NCI-H526 (cell line): Measurements from ENCODE around the gene DISP2.

ENCODE experiments used
- DNase-seq, 2 experiments: peaks; one replicate each; lab custom pipeline; 2025; lab: John Stamatoyannopoulos, UW

DISP2 gene

GRCh38 chr15:40389824-40390595 is 32.0 kb downstream of the DISP2 start:
- DNase-seq: no peak

DNA sequence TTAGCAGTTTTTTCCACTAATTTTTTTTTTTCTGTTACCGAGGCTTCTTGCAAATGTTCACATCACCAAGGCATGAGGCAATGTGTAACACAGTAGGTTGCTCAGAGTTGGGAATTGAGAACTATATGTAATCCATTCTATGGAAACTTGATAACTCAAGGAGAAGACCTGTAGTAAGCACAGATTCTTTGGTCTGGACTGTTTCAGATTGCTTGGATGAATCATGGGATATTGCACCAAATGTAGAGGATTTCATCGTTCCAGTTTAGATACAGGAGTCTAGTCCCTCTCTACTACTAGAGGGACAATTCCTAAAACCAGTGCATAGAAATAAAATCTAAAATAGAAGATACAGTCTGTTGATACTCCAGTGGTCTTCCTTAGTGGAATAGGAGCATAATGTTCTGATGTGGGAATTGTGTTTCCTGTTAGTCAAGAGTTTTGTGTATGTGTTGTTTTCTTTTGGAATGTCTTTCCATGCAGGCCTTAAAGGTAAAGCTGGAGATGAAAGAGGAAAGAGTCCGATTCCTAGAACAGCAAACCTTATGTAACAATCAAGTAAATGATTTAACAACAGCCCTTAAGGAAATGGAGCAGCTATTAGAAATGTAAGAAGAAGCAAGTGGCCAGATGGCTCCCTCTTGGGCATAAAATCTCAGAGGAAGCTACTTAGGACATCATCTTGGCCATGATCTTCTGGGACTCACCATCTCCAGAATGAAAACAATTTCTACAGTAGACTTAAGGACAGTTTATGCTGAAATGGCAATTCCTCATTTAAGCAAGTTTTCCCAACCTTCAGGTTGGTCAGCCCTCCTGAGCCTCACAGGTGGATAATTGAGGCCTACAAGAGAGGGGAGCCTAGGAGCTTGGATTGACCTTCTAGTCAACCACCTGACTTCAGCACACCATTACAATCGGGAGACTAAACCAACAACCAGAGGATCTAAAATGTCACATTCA is 35.2 kb downstream of the DISP2 start:
- DNase-seq: no peak

- DNase-seq: no peak
These were observed 39.8 kb downstream of the DISP2 start for GRCh38 chr15:40397688-40398412.

DNA sequence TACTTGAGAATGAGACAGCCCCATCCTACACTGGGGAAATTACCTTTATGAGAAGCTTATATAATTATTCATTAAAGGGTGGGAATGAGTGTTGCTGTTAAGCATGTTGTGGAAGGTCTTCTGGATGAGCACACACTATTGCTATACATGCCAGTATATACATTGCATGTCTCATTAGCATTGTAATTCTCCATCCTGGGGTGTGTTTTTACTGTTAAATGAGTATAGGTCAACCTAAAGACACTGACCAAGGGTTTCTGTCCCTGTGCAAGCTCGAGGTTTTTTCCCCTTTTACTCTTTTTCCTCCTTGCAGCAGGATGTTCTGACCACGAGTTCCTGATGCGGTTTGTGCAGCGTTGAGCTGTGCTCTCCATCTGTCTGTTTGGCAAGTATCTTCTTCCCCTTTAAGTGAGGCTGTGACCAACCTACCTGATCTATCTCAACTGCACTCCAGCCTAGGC is 40.4 kb downstream of the DISP2 start:
- DNase-seq: no peak

DNA sequence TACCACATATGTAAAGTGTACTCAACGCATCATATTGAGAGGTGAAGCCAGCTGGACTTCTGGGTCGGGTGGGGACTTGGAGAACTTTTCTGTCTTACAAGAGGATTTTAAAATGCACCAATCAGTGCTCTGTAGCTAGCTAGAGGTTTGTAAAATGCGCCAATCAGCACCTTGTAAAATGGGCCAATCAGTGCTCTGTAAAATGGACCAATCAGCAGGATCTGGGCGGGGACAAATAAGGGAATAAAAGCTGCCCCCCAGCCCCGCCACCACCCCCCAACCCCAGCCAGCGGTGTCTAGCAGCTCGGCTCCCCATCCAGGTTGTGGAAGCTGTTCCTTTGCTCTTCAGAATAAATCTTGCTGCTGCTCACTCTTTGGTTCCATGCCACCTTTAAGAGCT is 41.4 kb downstream of the DISP2 start:
- DNase-seq: no peak

DNA sequence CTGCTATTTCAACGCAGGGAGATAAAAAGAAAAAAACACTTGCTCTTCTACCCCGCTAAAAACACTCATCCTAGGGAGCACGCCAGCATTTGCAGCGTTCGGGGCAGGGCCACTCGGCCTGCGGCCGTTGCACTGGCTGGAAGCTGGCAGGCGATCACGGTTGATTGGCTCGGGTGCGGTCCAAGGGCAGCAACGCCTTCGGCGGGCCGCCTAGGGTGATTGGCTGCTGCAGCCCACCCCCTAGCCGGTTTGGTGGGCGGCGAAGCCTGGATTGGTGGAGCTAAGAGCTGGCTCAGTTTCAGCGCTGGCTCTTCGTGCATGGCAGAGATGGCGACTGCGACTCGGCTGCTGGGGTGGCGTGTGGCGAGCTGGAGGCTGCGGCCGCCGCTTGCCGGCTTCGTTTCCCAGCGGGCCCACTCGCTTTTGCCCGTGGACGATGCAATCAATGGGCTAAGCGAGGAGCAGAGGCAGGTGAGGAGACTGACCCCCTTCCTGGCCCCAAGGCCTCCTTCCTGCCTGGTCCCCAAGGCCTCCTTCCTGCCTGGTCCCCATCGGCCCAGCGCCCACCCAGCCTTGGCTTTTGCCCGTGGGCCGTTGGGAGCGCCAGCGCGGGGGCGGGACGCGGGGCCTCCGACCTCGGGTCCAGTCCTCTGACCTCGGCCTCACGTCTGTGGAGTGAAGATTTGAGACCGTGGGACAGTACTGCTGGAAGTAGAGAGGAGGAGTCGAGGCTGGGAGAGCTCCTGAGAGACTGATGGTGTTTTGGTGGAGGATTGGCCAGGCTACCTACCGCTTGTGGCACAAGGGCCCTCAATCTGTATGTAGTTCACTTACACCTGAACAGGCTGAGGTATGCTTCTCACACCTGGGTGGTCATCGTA is 47.7 kb downstream of the DISP2 start, which contains the start of gene IVD:
IVD (plus strand) TSS at position 295 of the 881 bp plus-strand sequence; CDS start at position 328, 33 bp downstream.
- DNase-seq: peak; percentile 86 to 96

- DNase-seq: no peak
These were observed 49.4 kb downstream of the DISP2 start for GRCh38 chr15:40407330-40407990.

DNA sequence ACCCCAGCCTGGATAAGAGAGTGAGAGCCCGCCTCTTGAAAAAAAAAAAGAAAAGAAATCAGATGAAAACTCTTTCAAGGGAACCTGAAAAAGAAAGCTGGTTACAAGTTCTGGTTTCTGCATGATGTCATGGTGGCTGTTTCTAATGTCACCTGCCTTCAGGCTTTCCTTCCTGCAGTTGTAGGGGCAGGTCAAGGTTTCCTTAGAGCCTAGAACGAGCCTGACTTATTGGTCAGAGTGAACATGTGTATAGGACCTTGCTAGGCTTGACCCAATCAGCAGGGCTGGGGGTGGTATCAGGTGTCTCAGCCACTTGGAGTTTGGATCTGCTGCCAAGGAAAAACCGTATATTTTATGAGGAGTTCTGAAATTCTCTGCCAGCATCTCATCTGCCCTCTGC is 51.3 kb downstream of the DISP2 start:
- DNase-seq: no peak

GRCh38 chr15:40410476-40410875 is 52.5 kb downstream of the DISP2 start:
- no peak for DNase-seq

DNA sequence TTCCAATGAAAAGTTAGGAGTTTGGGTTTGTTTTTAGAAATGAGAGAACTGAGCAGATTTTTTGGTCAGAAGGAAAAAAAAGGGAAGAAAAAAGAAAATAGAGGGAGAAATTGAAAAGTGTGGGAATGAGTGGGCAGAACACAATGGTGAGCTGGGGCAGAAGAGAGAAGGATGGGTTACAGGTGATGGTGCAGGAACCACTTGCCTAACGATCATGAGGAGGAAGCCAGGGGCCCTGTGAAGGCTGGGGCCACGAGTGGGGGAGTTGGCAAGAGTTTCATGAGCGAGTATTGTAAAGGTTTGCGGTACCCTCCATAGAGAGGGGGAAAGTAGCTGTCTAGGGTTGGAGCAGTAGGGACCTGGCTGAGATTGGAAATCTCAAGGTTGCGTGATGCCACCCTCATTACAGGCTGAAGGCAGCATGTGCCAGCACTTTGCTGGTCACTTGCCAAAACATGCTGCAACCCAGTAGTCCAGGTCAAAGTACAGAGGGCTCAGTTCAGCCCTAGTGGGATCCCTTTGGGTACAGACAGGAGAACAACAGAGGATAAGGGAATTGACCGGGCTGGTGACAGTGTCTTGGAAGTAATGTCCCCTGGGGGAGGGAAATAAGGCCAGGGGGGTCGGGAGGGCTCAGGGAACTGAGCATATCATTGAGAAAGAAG is 54.2 kb downstream of the DISP2 start:
- no peak for DNase-seq

DNA sequence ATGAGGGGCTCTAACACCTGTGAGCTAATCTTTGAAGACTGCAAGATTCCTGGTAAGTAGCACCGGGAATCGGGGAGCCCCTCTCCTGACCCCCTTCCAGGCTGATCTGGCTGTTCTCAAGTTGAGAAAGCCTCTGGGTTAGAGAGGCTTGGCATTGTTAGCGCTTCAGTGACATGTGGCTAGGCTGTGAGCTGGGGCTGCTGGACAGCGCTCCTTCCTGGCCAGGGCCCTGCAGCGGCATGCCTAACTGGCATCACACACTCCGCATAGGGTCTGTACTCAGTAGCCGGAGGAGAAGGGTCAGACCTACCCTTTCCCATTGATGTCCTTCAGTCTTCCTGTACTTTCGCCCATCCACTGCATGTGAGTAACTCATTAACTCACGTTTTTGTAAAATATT is 55.0 kb downstream of the DISP2 start:
- no peak for DNase-seq

DNA sequence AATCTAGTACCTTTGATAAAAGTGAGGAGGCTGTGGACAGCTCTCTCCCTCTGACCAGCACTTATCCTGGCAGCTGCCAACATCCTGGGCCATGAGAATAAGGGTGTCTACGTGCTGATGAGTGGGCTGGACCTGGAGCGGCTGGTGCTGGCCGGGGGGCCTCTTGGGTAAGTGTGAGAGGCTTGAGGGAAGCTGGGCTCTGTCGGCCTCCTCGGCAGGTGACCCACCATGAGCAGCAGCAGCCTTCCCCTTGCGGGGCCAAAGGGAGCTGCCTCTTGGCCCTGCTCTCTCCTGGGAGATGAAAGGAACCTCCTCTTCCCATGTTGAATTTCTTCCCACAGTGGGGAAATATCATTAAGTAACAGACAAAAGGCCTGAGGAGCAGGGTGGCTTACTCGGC is 56.8 kb downstream of the DISP2 start:
- DNase-seq: no peak

- DNase-seq: no peak
These were observed 57.2 kb downstream of the DISP2 start for GRCh38 chr15:40415226-40415625.

DNA sequence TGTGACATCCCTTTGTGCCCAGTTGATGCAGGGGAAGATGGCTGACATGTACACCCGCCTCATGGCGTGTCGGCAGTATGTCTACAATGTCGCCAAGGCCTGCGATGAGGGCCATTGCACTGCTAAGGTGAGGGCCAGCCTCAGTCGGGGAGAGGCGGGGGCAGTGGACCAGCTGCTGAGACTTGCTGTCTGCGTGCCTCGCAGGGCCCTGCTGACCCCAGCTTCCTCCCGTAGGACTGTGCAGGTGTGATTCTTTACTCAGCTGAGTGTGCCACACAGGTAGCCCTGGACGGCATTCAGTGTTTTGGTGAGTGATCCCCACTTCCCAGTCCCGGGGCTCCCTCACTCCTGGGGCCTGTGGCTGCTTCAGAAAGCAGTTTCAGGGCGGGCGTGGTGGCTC is 58.0 kb downstream of the DISP2 start:
- DNase-seq: no peak

DNA sequence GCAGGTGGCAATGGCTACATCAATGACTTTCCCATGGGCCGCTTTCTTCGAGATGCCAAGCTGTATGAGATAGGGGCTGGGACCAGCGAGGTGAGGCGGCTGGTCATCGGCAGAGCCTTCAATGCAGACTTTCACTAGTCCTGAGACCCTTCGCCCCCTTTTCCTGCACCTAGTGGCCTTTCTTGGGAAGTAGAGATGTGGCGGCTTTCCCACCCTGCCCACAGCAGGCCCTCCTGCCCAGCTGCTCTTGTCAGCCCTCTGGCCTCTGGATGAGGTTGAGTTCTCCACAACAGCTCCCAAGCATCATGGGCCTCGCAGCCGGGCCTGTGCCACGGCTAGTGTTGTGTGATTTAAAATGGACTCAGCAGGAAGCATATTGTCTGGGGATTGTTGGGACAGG is 60.1 kb downstream of the DISP2 start:
- DNase-seq: no peak

GRCh38 chr15:40420071-40420713 is 62.2 kb downstream of the DISP2 start:
- no peak for DNase-seq

GRCh38 chr15:40420793-40421192 is 62.8 kb downstream of the DISP2 start:
- peak in 1 of 2 experiments; percentile 15 for DNase-seq

DNA sequence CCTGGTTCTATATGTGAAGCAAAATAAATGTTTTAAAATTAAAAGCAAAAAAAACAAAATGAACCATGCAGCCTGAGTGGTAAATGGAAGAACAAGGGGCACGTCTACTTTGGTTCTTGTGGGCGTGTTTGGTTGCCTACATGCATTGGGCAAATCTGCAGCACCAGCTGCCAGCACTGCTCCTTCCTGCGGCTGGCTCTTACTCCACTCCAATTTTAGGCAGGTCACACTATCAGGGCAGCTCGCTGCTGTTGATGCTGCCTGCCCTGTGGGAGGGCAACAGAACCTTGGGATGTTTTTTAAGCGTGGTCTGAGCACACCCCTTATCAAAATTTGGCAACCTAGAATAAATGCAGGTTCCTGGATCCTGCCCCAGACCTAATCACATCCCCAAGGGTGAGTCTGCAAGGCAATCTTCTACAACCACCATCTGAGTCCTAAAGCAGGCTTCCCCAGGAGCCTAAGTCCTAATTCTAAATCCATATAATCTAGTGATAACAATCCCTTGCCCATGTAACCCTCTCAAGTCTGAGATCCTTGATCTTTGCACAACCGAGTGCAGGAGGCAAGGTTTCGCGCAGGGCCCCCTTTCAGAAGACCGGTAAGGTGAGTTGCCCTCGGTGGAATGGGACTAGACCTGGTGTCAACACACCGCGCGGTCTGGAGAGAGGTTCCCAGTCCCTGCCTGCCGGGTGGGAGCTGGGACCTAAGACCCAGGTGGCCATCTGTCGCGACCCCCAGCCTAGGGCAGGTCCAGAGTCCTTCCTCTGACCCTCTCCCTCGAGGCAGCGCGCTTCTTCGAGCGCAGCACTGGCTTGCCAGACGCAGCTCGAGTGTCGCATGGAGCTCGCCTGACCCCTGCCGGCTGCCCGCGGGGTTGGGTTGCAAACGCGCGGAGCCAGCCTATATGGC is 63.5 kb downstream of the DISP2 start:
- peak in 1 of 2 experiments; percentile 81 for DNase-seq
